Erythroblast (primary cell): ENCODE measurements around the gene POU5F1.

Experiments used
- GATA1 ChIP-seq: IDR thresholded peaks from 2 replicates; pipeline ENCODE4 v1.6.1; 2011; ENCODE audit warnings: low read depth, mild to moderate bottlenecking, control low read depth, low read length, moderate library complexity
- POLR2A ChIP-seq: IDR thresholded peaks from 2 replicates; pipeline ENCODE4 v1.6.1; 2011; ENCODE audit warnings: mild to moderate bottlenecking, low read length

GRCh38 chr6:31193206-31193605 lies 22.7 kb upstream of the POU5F1 start:
- no peak for TF ChIP-seq POLR2A
- TF ChIP-seq GATA1: no peak
